GM19099 (cell line): Measurements from ENCODE around the gene IL1RAPL1.

Experiments
- POLR2A ChIP-seq: IDR thresholded peaks from 3 replicates; pipeline ENCODE4 v1.6.1; 2011; ENCODE audit warnings: low read depth; ENCODE audit not compliant: insufficient read length; ENCODE audit errors: extremely low read depth

IL1RAPL1 gene

DNA sequence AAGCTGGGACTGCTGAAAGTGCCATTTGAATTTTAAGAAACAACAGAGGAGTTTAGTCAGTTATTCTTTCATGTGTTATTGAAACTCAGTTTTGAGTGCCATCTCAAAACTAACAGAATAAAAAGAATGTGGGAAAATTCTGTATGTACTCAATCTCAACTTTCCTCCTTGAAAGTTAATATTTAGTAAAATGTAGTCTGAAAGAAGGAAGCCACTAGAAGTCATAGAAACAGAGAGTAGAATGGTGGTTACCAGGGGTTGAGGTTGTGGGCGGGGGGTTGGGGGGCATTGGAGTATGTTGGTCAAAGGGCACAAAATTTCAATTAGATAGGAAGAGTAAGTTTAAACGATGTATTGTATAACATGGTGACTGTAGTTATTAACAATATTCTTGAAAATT, 999.9 kb downstream of the IL1RAPL1 start:
- no peak for TF ChIP-seq POLR2A

DNA sequence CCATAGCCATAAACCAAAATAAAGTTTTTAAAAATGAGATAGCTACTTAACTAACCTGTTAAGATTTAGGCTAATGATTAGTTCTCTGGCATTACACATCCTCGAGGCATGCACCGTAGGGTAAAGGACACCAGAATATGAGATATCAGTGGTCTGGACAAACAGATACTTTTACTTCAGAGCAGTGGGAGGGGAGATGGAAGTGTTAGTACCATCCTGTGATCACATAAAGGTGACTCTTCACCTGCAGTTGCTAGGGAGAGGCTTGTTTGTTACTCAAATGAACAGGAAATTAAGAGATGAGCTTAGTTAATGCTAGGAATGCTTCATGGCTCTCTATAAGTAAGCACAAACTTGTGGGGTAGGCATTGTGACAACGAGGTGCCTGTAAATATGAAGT, 1003.7 kb downstream of the IL1RAPL1 start:
- no peak for TF ChIP-seq POLR2A

GRCh38 chrX:29604381-29604780, 1017.1 kb downstream of the IL1RAPL1 start:
- TF ChIP-seq POLR2A: no peak

DNA sequence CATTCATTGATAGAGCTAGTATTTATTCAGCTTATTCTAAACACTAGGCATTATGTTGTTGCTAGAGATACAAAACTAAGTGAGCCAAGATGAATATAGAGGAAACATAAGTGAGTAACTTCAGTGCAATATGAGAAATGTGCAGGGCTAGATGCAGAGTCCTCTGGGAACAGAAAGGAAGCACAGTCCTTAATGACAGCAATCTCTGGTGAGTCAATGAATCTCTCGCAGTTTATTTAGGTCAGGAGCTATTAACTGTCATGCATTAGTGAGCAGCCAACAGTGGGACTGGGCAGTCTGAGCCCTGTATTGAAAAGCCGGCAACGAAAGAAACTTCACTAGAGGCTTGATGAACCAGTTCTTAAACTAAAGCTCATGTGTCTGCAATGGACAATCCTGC, 1030.0 kb downstream of the IL1RAPL1 start:
- TF ChIP-seq POLR2A: no peak

GRCh38 chrX:29617725-29618124, 1030.5 kb downstream of the IL1RAPL1 start:
- TF ChIP-seq POLR2A: no peak

GRCh38 chrX:29627833-29628232, 1040.6 kb downstream of the IL1RAPL1 start:
- TF ChIP-seq POLR2A: no peak

- no peak for TF ChIP-seq POLR2A
These were observed 1047.3 kb downstream of the IL1RAPL1 start for GRCh38 chrX:29634516-29634915.

DNA sequence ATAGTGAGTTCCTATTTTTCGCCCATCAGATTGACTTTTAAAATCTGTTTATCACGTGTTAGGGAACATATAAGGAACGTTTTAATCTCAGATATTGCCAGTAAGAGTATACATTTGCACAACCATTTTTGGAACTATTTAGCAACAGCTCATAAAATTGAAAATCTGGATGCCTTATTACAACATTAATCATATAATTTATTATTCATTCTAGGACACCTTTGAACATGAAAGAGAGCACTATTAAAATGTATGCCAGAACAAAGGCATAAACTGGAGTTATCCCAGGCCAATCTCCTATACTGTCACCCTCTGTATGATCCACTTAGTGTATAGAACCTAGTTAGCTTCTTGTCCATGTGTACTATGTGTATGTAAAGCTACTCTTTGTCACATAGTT, 1049.1 kb downstream of the IL1RAPL1 start:
- TF ChIP-seq POLR2A: no peak

DNA sequence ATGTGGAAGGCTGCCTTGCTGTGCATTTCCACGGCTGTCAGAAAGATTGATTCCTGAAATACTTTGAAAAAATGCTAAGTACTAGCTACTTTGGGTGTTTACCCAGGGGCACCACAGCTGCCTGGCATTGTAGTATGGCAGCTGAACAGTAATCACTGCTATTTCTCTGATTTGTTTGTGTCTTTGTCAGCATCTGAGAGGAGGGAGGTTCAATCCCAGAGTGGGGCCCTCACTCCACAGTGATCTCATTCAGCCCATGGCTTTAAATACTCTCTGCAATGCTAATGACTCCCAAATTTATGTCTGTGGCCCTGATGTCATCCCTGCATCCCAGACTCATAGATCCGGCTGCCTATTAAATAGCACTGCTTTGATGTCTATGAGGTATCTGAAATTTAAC, 1052.9 kb downstream of the IL1RAPL1 start:
- no peak for TF ChIP-seq POLR2A

DNA sequence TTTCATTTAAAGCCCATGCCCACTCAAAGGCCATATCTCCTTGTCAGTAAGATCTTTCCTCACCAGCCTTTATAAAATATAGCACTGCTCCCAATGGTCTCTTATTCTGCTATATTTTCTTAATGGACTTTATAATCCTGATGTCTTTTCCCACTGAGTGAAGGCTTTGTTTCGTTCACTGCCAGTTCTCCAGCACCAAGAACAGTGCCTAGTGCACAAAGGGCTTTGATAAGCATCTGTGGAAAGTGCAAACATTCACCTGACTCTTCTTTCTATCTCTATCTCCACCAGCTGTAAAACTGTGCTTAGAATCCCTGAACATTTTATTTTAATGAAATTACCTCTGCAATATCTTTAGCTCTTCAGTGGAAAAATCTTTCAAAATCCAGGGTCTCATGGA, 1054.2 kb downstream of the IL1RAPL1 start:
- no peak for TF ChIP-seq POLR2A

DNA sequence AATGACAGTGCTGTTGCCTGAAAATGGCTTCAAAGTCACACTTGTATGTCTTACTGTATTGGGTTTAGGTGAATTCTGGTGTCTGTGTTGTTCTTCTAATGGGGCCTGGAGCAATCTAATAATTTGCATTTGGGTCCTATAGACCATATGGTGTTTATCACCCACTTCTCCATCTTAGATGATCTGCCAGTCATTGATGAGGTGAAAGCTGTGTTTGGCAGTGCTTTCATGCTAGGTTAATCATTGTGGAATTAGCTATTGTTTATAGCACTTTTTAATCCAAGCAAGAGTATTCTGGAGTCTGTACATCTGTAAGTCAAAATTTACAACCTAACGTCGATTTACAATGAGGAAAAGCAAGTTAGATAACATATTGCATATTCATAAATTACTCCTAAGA, 1055.9 kb downstream of the IL1RAPL1 start:
- TF ChIP-seq POLR2A: no peak

- no peak for TF ChIP-seq POLR2A
These were observed 1060.9 kb downstream of the IL1RAPL1 start for GRCh38 chrX:29648161-29648560.

- TF ChIP-seq POLR2A: no peak
These were observed 1065.2 kb downstream of the IL1RAPL1 start for GRCh38 chrX:29652484-29652883.

DNA sequence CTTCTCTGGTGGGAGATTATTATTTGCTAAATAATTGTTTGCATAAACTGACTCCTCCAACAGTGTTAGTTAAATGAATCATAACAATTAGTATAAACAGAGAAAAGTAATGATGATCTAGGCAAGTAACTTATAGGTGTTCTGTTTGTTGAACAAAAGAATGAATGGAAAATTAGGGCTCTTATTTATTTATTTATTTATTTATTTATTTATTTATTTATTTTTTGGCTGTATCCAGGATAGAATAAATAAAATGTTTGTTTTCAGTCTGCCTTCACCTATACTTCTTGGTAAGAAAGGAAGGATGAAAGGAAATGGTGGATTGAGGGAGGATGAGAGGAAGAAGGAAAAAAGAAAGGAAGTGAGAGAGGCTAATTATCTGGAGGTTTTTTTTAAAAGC, 1066.5 kb downstream of the IL1RAPL1 start:
- TF ChIP-seq POLR2A: no peak

DNA sequence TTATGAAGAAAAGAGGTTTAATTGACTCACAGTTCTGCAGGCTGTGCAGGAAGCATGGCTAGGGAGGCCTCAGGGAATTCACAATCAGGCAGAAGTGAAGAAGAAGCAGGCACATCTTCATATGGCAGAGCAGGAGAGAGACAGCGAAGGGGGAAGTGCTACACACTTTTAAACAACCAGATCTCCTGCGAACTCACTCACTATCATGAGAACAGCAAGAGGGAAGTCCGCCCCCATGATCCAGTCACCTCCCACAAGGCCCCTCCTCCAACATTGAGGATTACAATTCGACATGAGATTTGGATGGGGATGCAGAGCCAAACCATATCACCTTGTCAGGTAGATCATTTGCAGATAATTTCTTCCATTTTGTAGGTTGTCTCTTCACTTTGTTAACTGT, 1072.7 kb downstream of the IL1RAPL1 start:
- TF ChIP-seq POLR2A: no peak

GRCh38 chrX:29661290-29661689, 1074.0 kb downstream of the IL1RAPL1 start:
- TF ChIP-seq POLR2A: no peak

GRCh38 chrX:29662101-29662500, 1074.9 kb downstream of the IL1RAPL1 start:
- TF ChIP-seq POLR2A: no peak
